ENCODE measurements around the gene BOC.

The BOC gene

GRCh38 chr3:113287111-113287802, 75.9 kb downstream of the BOC start:
- peak; percentile 64 for DNase-seq (ENCODE audit: low spot score)

GRCh38 chr3:113287803-113288648, 76.7 kb downstream of the BOC start:
- DNase-seq (ENCODE audit: low spot score): peak; percentile 72

GRCh38 chr3:113288881-113289280, 77.5 kb downstream of the BOC start:
- DNase-seq (ENCODE audit: low spot score): no peak

GRCh38 chr3:113291572-113291971, 80.2 kb downstream of the BOC start:
- no peak for DNase-seq (ENCODE audit: low spot score)

GRCh38 chr3:113292933-113293332, 81.6 kb downstream of the BOC start:
- DNase-seq (ENCODE audit: low spot score): no peak

GRCh38 chr3:113293348-113293747, 82.0 kb downstream of the BOC start:
- no peak for DNase-seq (ENCODE audit: low spot score)

- DNase-seq (ENCODE audit: low spot score): no peak
These were observed 84.1 kb downstream of the BOC start for GRCh38 chr3:113295463-113295862.

GRCh38 chr3:113297287-113297686, 85.9 kb downstream of the BOC start:
- no peak for DNase-seq (ENCODE audit: low spot score)

GRCh38 chr3:113297841-113298240, 86.5 kb downstream of the BOC start:
- no peak for DNase-seq (ENCODE audit: low spot score)

- DNase-seq (ENCODE audit: low spot score): no peak
These were observed 89.2 kb downstream of the BOC start for GRCh38 chr3:113300596-113300995.

GRCh38 chr3:113304102-113304501, 92.7 kb downstream of the BOC start:
- DNase-seq (ENCODE audit: low spot score): no peak

GRCh38 chr3:113304856-113305540, 93.6 kb downstream of the BOC start:
- peak; percentile 41 for DNase-seq (ENCODE audit: low spot score)

- no peak for DNase-seq (ENCODE audit: low spot score)
These were observed 99.6 kb downstream of the BOC start for GRCh38 chr3:113310960-113311359.

GRCh38 chr3:113312416-113312815, 101.1 kb downstream of the BOC start:
- no peak for DNase-seq (ENCODE audit: low spot score)

- no peak for DNase-seq (ENCODE audit: low spot score)
These were observed 103.6 kb downstream of the BOC start for GRCh38 chr3:113314923-113315322.

GRCh38 chr3:113329757-113330156, 118.4 kb downstream of the BOC start:
- no peak for DNase-seq (ENCODE audit: low spot score)

- no peak for DNase-seq (ENCODE audit: low spot score)
These were observed 119.4 kb downstream of the BOC start for GRCh38 chr3:113330742-113331141.

GRCh38 chr3:113331187-113331586, 119.8 kb downstream of the BOC start:
- no peak for DNase-seq (ENCODE audit: low spot score)
